ENCODE data around the gene CUX1.
"Not testable (repeated sequence)": the region's sequence is repeated elsewhere in the genome, so short reads cannot be mapped to it uniquely, and the experiment has no call there.

CUX1 gene

GRCh38 chr7:102322202-102322715 lies 504.8 kb downstream of the CUX1 start:
- DNase-seq: no peak

GRCh38 chr7:102323914-102324195 lies 506.4 kb downstream of the CUX1 start:
- no peak for DNase-seq

GRCh38 chr7:102325106-102325505 lies 507.7 kb downstream of the CUX1 start:
- not testable (repeated sequence) for DNase-seq

- no peak for DNase-seq
These were observed 508.9 kb downstream of the CUX1 start for GRCh38 chr7:102326157-102326889.

- DNase-seq: not testable (repeated sequence)
These were observed 509.8 kb downstream of the CUX1 start for GRCh38 chr7:102327183-102327582.

- DNase-seq: not testable (repeated sequence)
These were observed 511.4 kb downstream of the CUX1 start for GRCh38 chr7:102328863-102329262.

GRCh38 chr7:102329366-102329765 lies 511.9 kb downstream of the CUX1 start:
- not testable (repeated sequence) for DNase-seq

GRCh38 chr7:102330666-102331460 lies 513.4 kb downstream of the CUX1 start:
- DNase-seq: not testable (repeated sequence)

Data from midbrain (tissue), 1 donor.